Cardiac fibroblast (primary cell): Measurements from ENCODE around the gene LRRN2.

Source experiments
- DNase-seq, 2 donors: peaks; one replicate each; pipeline versions ENCODE4 v3.0.0 to v3.0.0-alpha.2; 2010; ENCODE audit warnings: low read depth in 2 of 2
- H3K4me3 ChIP-seq, 2 donors: replicated peaks in 1 of 2; 1 replicate in 1 of 2; 2 replicates in 1 of 2; pipeline ENCODE4 v1.5.1; 2011; ENCODE audit warnings: low read depth in 2 of 2, low read length in 2 of 2, mild to moderate bottlenecking in 2 of 2, moderate library complexity in 1 of 2
- TF ChIP-seq, protein P1 (sequence below): IDR thresholded peaks from one replicate; pipeline ENCODE4 v1.5.1; 2011; ENCODE audit warnings: low read depth, mild to moderate bottlenecking, low read length, inconsistent platforms

LRRN2 gene

DNA sequence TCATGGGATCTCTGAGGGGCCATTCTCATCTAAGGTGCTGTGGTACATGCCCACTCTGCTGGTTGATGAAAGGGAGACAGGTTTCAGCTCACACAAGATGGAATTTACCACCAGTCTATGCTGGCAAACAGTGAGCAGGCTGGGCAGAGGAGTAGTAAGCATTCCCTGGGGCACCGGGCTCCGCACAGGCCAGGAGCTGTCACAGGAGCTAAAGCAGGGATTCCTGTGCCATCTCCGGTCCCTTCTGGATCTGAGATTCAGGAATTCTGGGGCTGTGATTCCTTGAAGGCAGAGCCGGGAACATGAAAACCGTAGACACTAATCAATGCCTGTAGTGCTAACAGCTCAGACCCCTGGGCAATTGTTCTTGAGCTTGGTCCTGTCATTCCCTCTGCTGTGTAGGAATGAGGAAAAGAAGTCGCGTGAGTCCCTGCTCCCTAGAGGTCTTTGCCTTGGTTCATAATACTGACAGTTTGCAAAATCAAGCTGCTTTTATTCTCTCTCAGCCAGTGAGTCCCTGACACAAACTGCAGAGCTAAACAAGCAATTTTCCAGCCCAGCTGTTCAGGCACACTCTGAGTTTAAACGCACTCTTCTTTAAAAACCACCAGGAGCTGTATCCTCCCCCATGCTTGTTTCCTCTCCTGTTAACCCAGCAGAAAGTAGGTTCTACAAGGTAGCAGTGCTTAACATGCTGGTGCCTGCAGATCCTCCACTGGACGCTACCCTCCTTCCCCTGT is 116.8 kb downstream of the LRRN2 start:
- DNase-seq = no peak
- no peak overlapping the region for H3K4me3 ChIP-seq
- TF ChIP-seq, protein P1, sequence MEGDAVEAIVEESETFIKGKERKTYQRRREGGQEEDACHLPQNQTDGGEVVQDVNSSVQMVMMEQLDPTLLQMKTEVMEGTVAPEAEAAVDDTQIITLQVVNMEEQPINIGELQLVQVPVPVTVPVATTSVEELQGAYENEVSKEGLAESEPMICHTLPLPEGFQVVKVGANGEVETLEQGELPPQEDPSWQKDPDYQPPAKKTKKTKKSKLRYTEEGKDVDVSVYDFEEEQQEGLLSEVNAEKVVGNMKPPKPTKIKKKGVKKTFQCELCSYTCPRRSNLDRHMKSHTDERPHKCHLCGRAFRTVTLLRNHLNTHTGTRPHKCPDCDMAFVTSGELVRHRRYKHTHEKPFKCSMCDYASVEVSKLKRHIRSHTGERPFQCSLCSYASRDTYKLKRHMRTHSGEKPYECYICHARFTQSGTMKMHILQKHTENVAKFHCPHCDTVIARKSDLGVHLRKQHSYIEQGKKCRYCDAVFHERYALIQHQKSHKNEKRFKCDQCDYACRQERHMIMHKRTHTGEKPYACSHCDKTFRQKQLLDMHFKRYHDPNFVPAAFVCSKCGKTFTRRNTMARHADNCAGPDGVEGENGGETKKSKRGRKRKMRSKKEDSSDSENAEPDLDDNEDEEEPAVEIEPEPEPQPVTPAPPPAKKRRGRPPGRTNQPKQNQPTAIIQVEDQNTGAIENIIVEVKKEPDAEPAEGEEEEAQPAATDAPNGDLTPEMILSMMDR = no peak
